Mucosa of descending colon (tissue), 3 donors: ENCODE data around the gene ZNF576. TPM values are rescaled to one million over a fixed set of nuclear protein-coding genes. Genes with fewer than 3 reads are reported as not detected.

ENCODE experiments used
- ATAC-seq: fragments of 200-7000 bp; cut with Tn5 transposase; one replicate; pipeline ENCODE4 v1.9.1; 2020; ENCODE audit warnings: mild to moderate bottlenecking, moderate library complexity
- DNase-seq, 3 donors: peaks; one replicate each; pipeline ENCODE4 v3.0.0-alpha.2; 2020
- H3K36me3 ChIP-seq: fragments of 200-600 bp; one replicate; pipeline ENCODE4 v1.8.0; 2021; ENCODE audit warnings: low read depth, mild to moderate bottlenecking
- H3K4me1 ChIP-seq: fragments of 200-600 bp; one replicate; pipeline ENCODE4 v1.8.0; 2021; ENCODE audit warnings: low read depth, mild to moderate bottlenecking
- H3K4me3 ChIP-seq: fragments of 200-600 bp; one replicate; pipeline ENCODE4 v1.8.0; 2021; ENCODE audit warnings: mild to moderate bottlenecking
- H3K9me3 ChIP-seq: fragments of 200-600 bp; one replicate; pipeline ENCODE4 v1.8.0; 2021; ENCODE audit warnings: mild to moderate bottlenecking
- intact Hi-C, 2 donors: fragments of 100-400 bp; cut with DNase I in 1 of 2; cut with micrococcal nuclease in 1 of 2; formaldehyde crosslinking; loops; one replicate each; pipeline versions ENCODE4 v1.11.0 to v1.11.1; 2022; cut with DNase I, micrococcal nuclease
- total RNA-seq, 3 donors: library from RNA; stranded (reverse); fragmentation: NEBNext Ultra II Directional in 2 of 3; extraction: Animal tissue kit (Norgen Biotek cat#: 25700) in 2 of 3; gene quantifications; one replicate each; pipeline versions ENCODE4 v1.2.1 to v1.2.4, GENCODE V29; 2021 to 2023
- TF ChIP-seq, protein P1 (sequence below): fragments of 200-600 bp; IDR thresholded peaks from one replicate; pipeline ENCODE4 v1.8.0; 2022; ENCODE audit warnings: antibody characterized with exemption, mild to moderate bottlenecking
- donor health status: DM: no; HTN: no; CAD: no; lungs with moderate emphysema.
- donor health status: DM: no; HTN: no; CAD: no.
- donor health status: DM: no; HTN: yes; CAD: no.

Gene ZNF576
- total RNA-seq, 3 donors from 2014 or later: 15.4 to 18.9 (median 16.3) TPM

DNA sequence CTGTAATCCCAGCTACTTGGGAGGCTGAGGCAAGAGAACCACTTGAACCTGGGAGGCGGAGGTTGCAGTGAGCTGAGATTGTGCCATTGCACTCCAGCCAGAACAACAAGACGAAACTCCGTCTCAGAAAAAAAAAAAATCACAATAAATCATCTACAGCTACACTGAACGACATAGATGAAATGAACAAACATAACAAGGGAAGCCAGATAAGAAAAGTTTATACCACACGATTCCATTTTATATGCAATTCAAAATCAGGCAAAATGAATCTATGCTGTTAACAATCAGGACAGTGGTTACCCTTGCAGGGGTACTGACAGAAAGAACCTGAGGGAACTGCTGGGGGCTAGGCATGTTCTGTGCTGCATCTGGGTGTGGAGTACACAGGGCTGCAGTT, 26.7 kb upstream of the ZNF576 start:
- Histone ChIP-seq H3K4me3 (no peak overlapping the region), H3K4me1 (peaks cover 8% of the 10 kb centered on the region), H3K36me3 (no peaks in the 10 kb centered on the region), H3K9me3 (no peaks in the 10 kb centered on the region)
- DNase-seq (no peak), ATAC-seq (no peak)
- TF ChIP-seq, protein P1, sequence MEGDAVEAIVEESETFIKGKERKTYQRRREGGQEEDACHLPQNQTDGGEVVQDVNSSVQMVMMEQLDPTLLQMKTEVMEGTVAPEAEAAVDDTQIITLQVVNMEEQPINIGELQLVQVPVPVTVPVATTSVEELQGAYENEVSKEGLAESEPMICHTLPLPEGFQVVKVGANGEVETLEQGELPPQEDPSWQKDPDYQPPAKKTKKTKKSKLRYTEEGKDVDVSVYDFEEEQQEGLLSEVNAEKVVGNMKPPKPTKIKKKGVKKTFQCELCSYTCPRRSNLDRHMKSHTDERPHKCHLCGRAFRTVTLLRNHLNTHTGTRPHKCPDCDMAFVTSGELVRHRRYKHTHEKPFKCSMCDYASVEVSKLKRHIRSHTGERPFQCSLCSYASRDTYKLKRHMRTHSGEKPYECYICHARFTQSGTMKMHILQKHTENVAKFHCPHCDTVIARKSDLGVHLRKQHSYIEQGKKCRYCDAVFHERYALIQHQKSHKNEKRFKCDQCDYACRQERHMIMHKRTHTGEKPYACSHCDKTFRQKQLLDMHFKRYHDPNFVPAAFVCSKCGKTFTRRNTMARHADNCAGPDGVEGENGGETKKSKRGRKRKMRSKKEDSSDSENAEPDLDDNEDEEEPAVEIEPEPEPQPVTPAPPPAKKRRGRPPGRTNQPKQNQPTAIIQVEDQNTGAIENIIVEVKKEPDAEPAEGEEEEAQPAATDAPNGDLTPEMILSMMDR: no peak
- intact Hi-C loops: no loop called here

DNA sequence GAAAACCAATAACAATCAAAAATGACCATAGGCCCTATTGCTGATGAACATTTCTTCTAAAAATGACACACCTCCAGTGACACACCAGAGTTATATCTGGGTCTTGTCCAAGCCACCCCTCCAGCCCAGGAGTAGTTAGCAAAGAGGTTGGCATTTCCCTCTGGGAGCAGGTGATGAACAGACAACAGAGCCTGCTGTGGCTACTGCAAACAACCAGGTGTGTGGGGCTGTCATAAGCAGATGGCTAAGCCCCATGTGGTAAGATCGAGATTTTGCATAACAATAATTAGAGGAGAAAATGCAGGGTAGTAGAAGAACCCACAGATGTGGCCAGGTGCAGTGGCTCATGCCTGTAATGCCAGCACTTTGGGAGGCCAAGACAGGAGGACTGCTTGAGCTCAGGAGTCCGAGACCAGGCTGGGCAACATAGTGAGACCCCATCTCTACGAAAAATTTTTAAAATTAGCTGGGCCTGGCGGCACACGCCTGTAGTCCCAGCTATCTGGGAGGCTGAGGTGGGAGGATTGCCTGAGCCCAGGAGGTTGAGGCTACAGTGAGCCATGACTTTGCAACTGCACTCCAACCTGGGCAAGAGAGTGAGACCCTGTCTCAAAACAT, 26.1 kb upstream of the ZNF576 start:
- Histone ChIP-seq H3K36me3 (no peaks in the 10 kb centered on the region), H3K4me1 (peaks cover 10% of the 10 kb centered on the region), H3K4me3 (no peak overlapping the region), H3K9me3 (no peaks in the 10 kb centered on the region)
- DNase-seq: no peak
- ATAC-seq: peak; percentile 45
- TF ChIP-seq, protein P1: no peak
- intact Hi-C loops: no loop called here

DNA sequence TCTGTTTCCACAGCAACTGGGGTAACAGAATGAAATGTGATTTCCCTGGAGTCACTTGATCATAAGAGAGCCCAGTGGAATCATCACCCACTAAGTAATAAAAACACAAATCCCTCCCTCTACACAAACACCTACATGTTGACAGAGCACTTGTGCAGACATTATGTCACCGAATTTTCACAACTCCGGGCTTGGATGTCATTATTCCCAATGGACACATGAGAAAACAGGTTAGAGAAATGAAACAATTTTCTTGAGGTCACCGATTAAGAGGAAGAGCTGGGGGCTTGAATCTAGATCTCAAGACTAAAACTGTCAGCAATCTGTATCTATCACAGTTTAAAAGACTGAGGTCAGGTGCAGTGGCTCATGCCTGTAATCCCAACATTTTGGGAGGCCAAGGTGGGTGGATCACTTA, 24.2 kb upstream of the ZNF576 start:
- H3K4me1 ChIP-seq: peaks cover 13% of the 10 kb centered on the region
- TF ChIP-seq, protein P1: no peak
- ATAC-seq (peak; percentile 21), DNase-seq (no peak)
- no peaks in the 10 kb centered on the region for H3K36me3 ChIP-seq
- H3K9me3 ChIP-seq: no peaks in the 10 kb centered on the region
- no peak overlapping the region for H3K4me3 ChIP-seq
- intact Hi-C loops: no loop called here

DNA sequence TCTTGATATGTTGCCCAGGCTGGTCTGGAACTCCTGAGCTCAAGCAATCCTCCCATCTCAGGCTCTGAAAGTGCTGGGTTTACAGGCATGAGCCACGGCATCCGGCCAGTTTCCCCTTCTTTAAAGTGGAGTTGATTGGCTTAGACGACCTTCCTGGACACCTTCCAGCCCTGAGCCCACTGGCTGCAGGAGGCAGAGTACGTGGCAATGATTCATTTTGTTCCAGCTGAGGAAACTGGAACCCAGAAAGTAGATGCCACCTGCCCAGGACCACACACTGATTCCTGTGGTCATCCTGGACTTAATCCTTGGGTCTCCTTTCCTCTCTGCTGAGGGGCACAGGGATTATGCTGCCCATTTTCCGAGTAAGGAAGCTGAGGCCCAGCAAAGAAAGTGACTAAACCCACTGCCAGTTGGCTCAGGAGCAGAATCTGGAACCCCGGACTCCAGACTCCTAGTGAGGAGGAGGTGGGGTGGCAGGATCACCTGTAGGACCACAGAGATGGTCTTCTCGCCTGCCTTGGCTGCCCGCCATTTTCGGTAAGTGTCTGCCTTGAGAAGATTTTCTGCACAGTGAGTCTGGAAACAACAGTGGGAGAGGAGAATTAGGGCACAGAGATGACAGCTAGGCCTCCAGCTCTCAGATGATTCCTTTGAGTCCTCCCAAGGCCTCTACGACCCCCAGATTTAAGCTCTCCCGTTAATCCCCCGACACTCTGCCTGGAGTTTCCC, 21.8 kb upstream of the ZNF576 start:
- Histone ChIP-seq H3K4me3 (peak overlapping the region; percentile 49), H3K36me3 (no peaks in the 10 kb centered on the region), H3K4me1 (peaks cover 13% of the 10 kb centered on the region), H3K9me3 (no peaks in the 10 kb centered on the region)
- DNase-seq (no peak), ATAC-seq (no peak)
- intact Hi-C loops: no loop called here
- TF ChIP-seq, protein P1: no peak

DNA sequence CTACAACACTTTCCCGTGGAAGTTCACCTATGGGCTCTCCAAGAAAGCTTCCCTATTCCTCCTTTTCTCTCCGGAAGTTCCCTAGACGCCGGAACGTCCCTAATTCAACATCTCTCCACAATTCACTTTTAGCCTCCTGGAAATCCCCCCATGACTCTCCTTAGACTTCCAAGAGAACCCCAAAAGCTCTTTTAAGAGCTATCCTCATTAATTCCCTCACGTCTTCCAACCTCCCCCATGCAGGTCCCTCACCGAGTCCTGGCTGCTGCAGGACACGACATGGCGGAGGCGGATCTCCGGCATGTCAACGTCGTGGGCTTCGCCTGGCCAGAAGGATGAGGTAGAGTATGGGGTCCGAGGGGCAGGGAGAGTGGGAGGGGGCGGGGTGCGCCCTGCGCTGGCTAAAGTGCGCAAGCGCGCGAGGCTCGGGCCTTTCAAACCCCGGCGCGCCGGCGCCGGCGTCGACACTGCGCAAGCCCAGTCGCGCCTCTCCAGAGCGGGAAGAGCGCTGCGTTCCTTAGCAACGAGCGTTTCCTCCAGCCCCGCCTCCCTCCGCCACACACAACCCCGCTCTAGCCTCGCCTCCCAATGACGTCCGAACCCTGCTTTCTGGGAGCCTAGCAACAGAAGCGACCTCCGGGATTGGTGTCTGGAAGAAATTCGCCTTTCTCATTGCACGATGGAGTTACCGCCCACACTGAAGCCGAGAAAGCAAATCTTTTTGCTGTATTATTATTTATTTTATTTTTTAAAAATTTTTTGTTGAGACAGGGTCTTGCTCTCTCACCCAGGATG, 21.0 kb upstream of the ZNF576 start, which contains the start of the genes PINLYP and XRCC1:
Gene PINLYP (plus strand): TSS at position 646 of the 795 bp plus-strand sequence. CDS start 1,391 bp downstream, outside the sequence.
Gene XRCC1 (minus strand): TSS at position 372 of the 795 bp plus-strand sequence. CDS start 69 bp downstream, at position 303.
- Histone ChIP-seq H3K9me3 (no peaks in the 10 kb centered on the region), H3K36me3 (no peaks in the 10 kb centered on the region), H3K4me3 (peak within 1 kb of the TSS; percentile 49), H3K4me1 (peaks cover 13% of the 10 kb centered on the region)
- ATAC-seq: peak; percentile 100
- intact Hi-C loops: no loop called here
- TF ChIP-seq, protein P1: no peak
- peak; percentile 97 to 98 (median 97) for DNase-seq
